Right renal cortex interstitium (tissue), 3 donors: ENCODE measurements around the gene OR10D3. TPM values are rescaled to one million over a fixed set of nuclear protein-coding genes. Genes with fewer than 3 reads are reported as not detected.
"Not testable (repeated sequence)": the region's sequence is repeated elsewhere in the genome, so short reads cannot be mapped to it uniquely, and the experiment has no call there.

ENCODE experiments used
- DNase-seq, 3 donors: peaks; one replicate each; pipeline ENCODE4 v3.0.0-alpha.2; 2013; ENCODE audit warnings: low read depth in 3 of 3, low spot score in 2 of 3
- polyA plus RNA-seq, 3 donors: library from polyadenylated mRNA; unstranded; fragments of 120-200 nt; gene quantifications; one replicate each; pipeline ENCODE4 v1.2.1, GENCODE V29; 2013; ENCODE audit not compliant: insufficient read length in 3 of 3

The OR10D3 gene
- polyA plus RNA-seq, 3 donors: not detected

GRCh38 chr11:124194293-124195188 lies 11.4 kb downstream of the OR10D3 start:
- DNase-seq: no peak

- no peak for DNase-seq
Observed at GRCh38 chr11:124195189-124195734, 12.1 kb downstream of the OR10D3 start.

DNA sequence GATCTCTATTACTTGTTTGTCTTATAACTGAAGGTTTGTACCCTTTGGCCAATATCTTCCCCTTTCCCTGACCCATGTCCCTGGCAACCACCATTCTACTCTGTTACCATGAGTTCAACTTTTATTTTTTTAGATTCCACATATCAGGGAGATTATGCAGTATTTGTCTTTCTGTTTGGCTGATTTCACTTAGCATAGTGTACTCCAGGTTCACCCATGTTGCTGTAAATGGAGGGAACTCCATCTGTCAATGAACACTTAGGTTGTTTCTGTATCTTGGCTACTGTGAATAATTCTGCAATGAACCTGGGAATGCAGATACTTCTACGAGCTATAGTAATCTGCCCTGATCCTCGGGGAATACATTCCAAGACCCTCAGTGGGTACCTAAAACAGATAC lies 14.9 kb downstream of the OR10D3 start:
- DNase-seq: no peak

GRCh38 chr11:124198897-124199296 lies 15.8 kb downstream of the OR10D3 start:
- DNase-seq: no peak

GRCh38 chr11:124199702-124200101 lies 16.6 kb downstream of the OR10D3 start:
- DNase-seq: no peak

DNA sequence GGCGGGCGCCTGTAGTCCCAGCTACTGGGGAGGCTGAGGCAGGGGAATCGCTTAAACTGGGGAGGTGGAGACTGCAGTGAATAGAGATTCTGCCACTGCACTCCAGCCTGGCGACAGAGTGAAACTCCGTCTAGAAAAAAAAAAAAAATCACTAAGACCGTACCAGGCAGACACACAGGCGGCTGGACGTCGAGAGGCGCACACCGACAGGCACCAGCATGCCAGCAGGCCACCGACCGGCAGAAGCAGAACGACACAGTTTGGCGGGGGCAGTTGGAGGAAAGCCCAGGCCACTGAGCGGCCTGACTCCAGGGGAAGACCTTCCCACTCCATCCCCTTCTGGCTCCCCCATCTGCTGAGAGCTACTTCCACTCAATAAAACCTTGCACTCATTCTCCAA lies 17.5 kb downstream of the OR10D3 start:
- no peak for DNase-seq

DNA sequence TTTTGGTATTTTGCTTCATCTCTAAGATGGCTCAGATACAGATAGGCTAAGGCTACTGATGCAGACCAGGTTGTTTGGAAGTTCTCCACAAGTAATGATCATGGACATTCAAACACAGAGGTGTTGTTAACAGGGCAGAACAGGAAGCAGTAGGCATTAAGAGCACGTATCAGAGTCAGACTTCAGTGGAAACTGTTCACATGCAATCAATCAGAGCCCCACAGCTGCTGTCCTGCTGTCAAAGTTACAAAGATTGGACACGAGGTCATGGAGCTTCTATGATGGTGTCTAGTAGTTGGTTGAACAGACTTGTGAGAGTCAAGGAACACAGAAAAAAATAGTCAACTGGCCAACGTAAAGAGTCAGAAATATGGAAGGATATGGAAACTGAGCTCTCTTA lies 19.8 kb downstream of the OR10D3 start:
- DNase-seq: no peak

DNA sequence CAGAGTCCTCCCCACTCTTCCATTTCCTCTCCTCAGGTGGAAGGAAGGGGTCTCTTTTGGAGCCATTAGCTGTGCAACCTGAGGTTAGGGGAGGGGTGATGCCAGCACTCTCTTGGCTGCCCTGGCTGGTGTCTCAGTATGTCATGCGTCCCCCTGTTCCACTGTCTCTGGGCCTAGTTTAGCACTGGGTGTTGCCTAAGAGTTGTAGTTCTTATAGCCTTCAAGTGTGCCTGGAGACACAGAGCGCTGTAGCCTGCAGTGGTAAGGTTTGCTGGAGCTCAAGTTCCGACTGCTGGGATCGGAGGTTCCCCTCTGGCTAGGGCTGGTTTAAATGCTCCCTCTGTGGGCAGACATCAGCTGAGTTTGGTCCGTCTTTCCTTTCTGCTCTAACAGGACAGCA lies 20.9 kb downstream of the OR10D3 start:
- DNase-seq: no peak

DNA sequence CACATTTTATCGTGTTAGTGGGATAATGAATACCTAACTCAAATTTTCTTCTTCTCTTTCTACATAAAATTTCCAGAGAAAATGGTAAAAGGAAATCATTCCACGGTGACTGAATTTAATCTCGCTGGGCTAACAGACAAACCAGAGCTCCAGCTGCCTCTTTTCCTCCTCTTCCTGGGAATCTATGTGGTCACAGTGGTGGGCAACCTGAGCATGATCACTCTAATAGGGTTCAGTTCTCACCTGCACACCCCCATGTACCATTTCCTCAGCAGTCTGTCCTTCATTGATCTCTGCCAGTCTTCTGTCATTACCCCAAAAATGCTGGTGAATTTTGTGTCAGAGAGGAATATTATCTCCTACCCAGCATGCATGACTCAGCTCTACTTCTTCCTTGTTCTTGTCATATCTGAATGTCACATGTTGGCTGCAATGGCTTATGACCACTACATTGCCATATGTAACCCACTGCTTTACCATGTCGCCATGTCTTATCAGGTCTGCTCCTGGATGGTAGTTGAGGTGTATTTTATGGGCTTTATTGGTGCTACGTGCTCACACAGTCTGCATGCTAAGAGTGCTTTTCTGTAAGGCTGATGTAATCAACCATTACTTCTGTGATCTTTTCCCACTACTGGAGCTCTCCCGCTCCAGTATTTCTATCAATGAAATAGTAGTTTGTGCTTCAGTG lies 24.1 kb downstream of the OR10D3 start:
- DNase-seq: no peak

- no peak for DNase-seq
Observed at GRCh38 chr11:124209824-124210357, 26.7 kb downstream of the OR10D3 start.

DNA sequence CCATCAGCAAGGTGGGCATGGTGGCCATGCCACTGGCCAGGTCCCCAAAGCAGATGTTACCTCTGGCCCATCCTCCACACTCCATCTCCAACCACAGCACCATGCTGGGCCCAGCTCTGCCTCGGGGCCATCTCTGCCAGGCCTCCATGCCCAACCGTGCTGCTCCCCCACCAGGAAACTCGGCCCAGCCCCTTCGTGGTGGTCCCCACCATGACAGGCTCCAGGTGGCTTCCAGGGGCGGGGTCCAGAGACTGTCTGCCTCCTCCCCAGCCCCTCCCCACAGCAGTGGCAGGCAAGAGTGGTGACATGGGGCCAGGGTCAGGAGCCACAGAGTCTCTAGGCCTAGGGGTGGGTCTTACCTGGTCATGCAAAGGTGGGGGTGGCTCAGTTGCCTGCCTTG lies 27.3 kb downstream of the OR10D3 start:
- DNase-seq: no peak

GRCh38 chr11:124211321-124211720 lies 28.2 kb downstream of the OR10D3 start:
- no peak for DNase-seq

GRCh38 chr11:124214027-124214426 lies 30.9 kb downstream of the OR10D3 start:
- no peak for DNase-seq

DNA sequence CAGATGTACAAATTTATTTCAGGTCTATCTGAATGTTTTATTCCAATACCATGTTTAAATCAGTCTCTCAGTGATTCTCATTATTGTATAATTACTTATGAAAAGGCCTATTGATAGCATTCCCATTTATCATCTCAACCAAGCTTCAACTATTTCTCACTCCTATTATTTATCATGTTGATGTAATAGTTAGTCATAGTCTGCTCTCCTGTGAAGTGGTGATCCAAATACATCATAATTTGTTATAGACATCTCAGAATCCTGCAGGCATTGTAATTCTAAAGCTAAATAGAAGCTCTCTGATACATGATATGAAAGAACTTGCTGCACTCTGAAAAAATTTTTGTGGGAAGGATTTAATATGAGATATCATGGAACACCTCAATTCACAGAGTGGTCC lies 36.0 kb downstream of the OR10D3 start:
- no peak for DNase-seq

DNA sequence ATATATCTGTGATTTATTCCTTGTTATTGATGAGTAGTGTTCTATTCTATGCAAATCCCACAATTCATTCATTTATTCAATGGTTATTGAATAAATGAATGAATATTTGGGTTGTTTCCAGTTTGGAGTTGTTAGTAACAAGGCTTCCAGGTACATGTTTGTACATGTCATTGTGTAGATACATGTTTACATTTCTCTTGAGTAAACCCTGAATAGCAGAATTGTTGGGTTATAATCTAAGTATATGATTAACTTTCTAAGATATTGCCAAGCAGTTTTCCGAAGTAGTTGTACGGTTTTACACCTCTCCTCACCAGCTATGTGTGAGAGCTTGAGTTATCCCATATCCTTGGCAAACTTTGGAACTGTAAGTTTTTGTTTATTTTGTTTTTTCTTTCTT lies 39.3 kb downstream of the OR10D3 start:
- DNase-seq: no peak

DNA sequence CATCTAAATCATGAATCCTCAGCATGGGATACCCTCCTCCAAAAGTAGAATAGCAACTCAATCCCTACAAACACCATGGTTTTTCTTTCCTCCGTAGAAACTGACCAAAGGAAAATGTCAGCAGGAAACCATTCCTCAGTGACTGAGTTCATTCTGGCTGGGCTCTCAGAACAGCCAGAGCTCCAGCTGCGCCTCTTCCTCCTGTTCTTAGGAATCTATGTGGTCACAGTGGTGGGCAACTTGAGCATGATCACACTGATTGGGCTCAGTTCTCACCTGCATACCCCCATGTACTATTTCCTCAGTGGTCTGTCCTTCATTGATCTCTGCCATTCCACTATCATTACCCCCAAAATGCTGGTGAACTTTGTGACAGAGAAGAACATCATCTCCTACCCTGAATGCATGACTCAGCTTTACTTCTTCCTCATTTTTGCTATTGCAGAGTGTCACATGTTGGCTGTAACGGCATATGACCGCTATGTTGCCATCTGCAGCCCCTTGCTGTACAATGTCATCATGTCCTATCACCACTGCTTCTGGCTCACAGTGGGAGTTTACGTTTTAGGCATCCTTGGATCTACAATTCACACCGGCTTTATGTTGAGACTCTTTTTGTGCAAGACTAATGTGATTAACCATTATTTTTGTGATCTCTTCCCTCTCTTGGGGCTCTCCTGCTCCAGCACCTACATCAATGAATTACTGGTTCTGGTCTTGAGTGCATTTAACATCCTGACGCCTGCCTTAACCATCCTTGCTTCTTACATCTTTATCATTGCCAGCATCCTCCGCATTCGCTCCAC lies 41.7 kb downstream of the OR10D3 start:
- not testable (repeated sequence) for DNase-seq

GRCh38 chr11:124225471-124225870 lies 42.3 kb downstream of the OR10D3 start:
- no peak for DNase-seq

- no peak for DNase-seq
Observed at GRCh38 chr11:124233376-124233775, 50.2 kb downstream of the OR10D3 start.
